Loucy (cell line): Measurements from ENCODE around the gene NEK5.

Experiments
- H2AFZ ChIP-seq: fragments of 200-600 bp; sonication (generic); 2 replicates; pipeline ENCODE4 v1.6.0; 2016; ENCODE audit warnings: antibody characterized with exemption, mild to moderate bottlenecking, low read length, moderate library complexity
- H3F3A ChIP-seq: fragments of 200-600 bp; 2 replicates; pipeline ENCODE4 v1.6.0; 2016; ENCODE audit warnings: antibody characterized with exemption, low read depth, mild to moderate bottlenecking
- H3K27me3 ChIP-seq: fragments of 200-600 bp; sonication (generic); 2 replicates; pipeline ENCODE4 v1.6.1; 2014; ENCODE audit warnings: low read length, mild to moderate bottlenecking; ENCODE audit not compliant: insufficient read depth, poor library complexity, severe bottlenecking
- H3K36me3 ChIP-seq: fragments of 200-600 bp; sonication (generic); 2 replicates; pipeline ENCODE4 v1.6.1; 2016; ENCODE audit warnings: low read length; ENCODE audit not compliant: insufficient read depth
- H3K4me1 ChIP-seq: fragments of 200-600 bp; sonication (generic); 2 replicates; pipeline ENCODE4 v1.5.1; 2014; ENCODE audit warnings: low read length, mild to moderate bottlenecking; ENCODE audit not compliant: insufficient read depth, poor library complexity, severe bottlenecking
- H3K4me2 ChIP-seq: fragments of 200-600 bp; sonication (generic); 2 replicates; pipeline ENCODE4 v1.6.0; 2014; ENCODE audit warnings: antibody characterized with exemption, low read length, low read depth, mild to moderate bottlenecking; ENCODE audit not compliant: poor library complexity, severe bottlenecking
- H3K4me3 ChIP-seq: fragments of 200-600 bp; sonication (generic); 2 replicates; pipeline ENCODE4 v1.5.1; 2014; ENCODE audit warnings: low read length, mild to moderate bottlenecking, mixed read lengths; ENCODE audit not compliant: poor library complexity, severe bottlenecking
- H3K79me2 ChIP-seq: fragments of 200-600 bp; sonication (generic); 2 replicates; pipeline ENCODE4 v1.6.1; 2014; ENCODE audit warnings: low read length; ENCODE audit not compliant: insufficient read depth
- H3K9ac ChIP-seq: fragments of 200-600 bp; sonication (generic); 2 replicates; pipeline ENCODE4 v1.6.0; 2014; ENCODE audit warnings: mild to moderate bottlenecking, low read depth, low read length, moderate library complexity; ENCODE audit not compliant: poor library complexity, severe bottlenecking
- H3K9me2 ChIP-seq: fragments of 200-600 bp; sonication (generic); replicated peaks from 2 replicates; pipeline ENCODE4 v1.6.1; 2016; ENCODE audit warnings: low read depth, low read length, mixed read lengths
- H3K9me3 ChIP-seq: fragments of 200-600 bp; sonication (generic); 2 replicates; pipeline ENCODE4 v1.6.1; 2014; ENCODE audit warnings: mild to moderate bottlenecking, antibody characterized with exemption, low read length, low read depth; ENCODE audit not compliant: insufficient read depth
- H4K20me1 ChIP-seq: fragments of 200-600 bp; sonication (generic); 2 replicates; pipeline ENCODE4 v1.6.0; 2014; ENCODE audit warnings: antibody characterized with exemption, low read length, mild to moderate bottlenecking; ENCODE audit not compliant: insufficient read depth, poor library complexity, severe bottlenecking
- CTCF ChIP-seq: fragments of 200-600 bp; sonication (generic); conservative IDR thresholded peaks from 2 replicates; pipeline ENCODE4 v1.5.1; 2014; ENCODE audit warnings: mild to moderate bottlenecking, antibody characterized with exemption, low read length
- EZH2phosphoT487 ChIP-seq: fragments of 200-600 bp; IDR thresholded peaks from 2 replicates; pipeline ENCODE4 v1.6.1; 2018; ENCODE audit warnings: antibody characterized with exemption, mild to moderate bottlenecking, moderate library complexity, borderline replicate concordance

NEK5 gene

GRCh38 chr13:52125547-52125946, 3.3 kb downstream of the NEK5 start:
- Histone ChIP-seq H3K9me3 (no peaks in the 10 kb centered on the region), H3K36me3 (no peaks in the 10 kb centered on the region), H3K27me3 (no peaks in the 10 kb centered on the region), H3K79me2 (no peaks in the 10 kb centered on the region), H2AFZ (no peak overlapping the region), H3F3A (no peaks in the 10 kb centered on the region), H3K4me3 (no peak overlapping the region), H3K4me2 (no peak overlapping the region), H3K4me1 (peaks cover 8% of the 10 kb centered on the region), H3K9me2 (no peaks in the 10 kb centered on the region), H3K9ac (no peak overlapping the region), H4K20me1 (no peaks in the 10 kb centered on the region)
- TF ChIP-seq CTCF, result no peak
- no peak for TF ChIP-seq EZH2phosphoT487

GRCh38 chr13:52118595-52118994, 10.3 kb downstream of the NEK5 start:
- no peaks in the 10 kb centered on the region for H3K79me2 ChIP-seq
- H3K4me1 ChIP-seq, result no peaks in the 10 kb centered on the region
- no peaks in the 10 kb centered on the region for H3K36me3 ChIP-seq
- H3K4me2 ChIP-seq, result no peak overlapping the region
- no peaks in the 10 kb centered on the region for H3F3A ChIP-seq
- no peak overlapping the region for H3K9ac ChIP-seq
- H3K27me3 ChIP-seq, result no peaks in the 10 kb centered on the region
- TF ChIP-seq CTCF, result no peak
- no peak for TF ChIP-seq EZH2phosphoT487
- no peak overlapping the region for H2AFZ ChIP-seq
- no peaks in the 10 kb centered on the region for H3K9me3 ChIP-seq
- no peaks in the 10 kb centered on the region for H3K9me2 ChIP-seq
- no peaks in the 10 kb centered on the region for H4K20me1 ChIP-seq
- no peak overlapping the region for H3K4me3 ChIP-seq

GRCh38 chr13:52118095-52118494, 10.8 kb downstream of the NEK5 start:
- TF ChIP-seq CTCF, result no peak
- TF ChIP-seq EZH2phosphoT487, result no peak
- Histone ChIP-seq H2AFZ (no peak overlapping the region), H3K9me2 (no peaks in the 10 kb centered on the region)

More at GRCh38 chr13:52118095-52118494, 10.8 kb downstream of the NEK5 start:
- Histone ChIP-seq H3K4me2 (no peak overlapping the region), H3K36me3 (no peaks in the 10 kb centered on the region), H3F3A (no peaks in the 10 kb centered on the region), H3K9ac (no peak overlapping the region), H3K4me3 (no peak overlapping the region), H3K9me3 (no peaks in the 10 kb centered on the region), H4K20me1 (no peaks in the 10 kb centered on the region), H3K4me1 (no peaks in the 10 kb centered on the region), H3K27me3 (no peaks in the 10 kb centered on the region), H3K79me2 (no peaks in the 10 kb centered on the region)
